C4-2B (cell line): ENCODE data around the gene ZNF836.

Experiments used
- ZFX ChIP-seq: fragments of 450-650 bp; IDR thresholded peaks from 2 replicates; pipeline ENCODE4 v1.6.1; 2017
- TF ChIP-seq, protein P1 (sequence below): fragments of 450-650 bp; conservative IDR thresholded peaks from 2 replicates; pipeline ENCODE4 v1.5.1; 2017; ENCODE audit warnings: mild to moderate bottlenecking

DNA sequence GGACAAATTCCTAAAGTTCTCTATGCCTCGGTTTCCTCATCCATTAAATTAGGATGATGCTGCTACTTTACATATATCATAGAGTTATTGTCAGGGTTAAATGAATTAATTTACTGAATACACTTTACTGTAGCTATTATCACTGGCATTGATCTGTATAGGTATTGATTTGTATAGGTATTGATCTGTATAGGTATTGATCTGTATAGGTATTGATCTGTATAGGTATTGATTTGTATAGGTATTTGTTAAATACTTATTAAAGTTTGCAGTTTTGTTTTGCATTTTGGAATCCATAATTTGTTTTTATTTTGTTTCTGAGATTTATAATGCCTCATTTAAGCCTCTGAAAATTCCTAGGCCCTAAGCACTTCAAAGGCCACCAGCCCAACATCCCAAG is 16.0 kb upstream of the ZNF836 start:
- TF ChIP-seq, protein P1, sequence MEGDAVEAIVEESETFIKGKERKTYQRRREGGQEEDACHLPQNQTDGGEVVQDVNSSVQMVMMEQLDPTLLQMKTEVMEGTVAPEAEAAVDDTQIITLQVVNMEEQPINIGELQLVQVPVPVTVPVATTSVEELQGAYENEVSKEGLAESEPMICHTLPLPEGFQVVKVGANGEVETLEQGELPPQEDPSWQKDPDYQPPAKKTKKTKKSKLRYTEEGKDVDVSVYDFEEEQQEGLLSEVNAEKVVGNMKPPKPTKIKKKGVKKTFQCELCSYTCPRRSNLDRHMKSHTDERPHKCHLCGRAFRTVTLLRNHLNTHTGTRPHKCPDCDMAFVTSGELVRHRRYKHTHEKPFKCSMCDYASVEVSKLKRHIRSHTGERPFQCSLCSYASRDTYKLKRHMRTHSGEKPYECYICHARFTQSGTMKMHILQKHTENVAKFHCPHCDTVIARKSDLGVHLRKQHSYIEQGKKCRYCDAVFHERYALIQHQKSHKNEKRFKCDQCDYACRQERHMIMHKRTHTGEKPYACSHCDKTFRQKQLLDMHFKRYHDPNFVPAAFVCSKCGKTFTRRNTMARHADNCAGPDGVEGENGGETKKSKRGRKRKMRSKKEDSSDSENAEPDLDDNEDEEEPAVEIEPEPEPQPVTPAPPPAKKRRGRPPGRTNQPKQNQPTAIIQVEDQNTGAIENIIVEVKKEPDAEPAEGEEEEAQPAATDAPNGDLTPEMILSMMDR = no peak
- TF ChIP-seq ZFX = no peak
